Stomach (tissue), 4 donors: ENCODE measurements around the gene COL6A1.

Experiments used
- CTCF ChIP-seq, 7 experiments: fragments of 450-650 bp in 4 of 7; fragments of 200-600 bp in 3 of 7; sonication (generic) in 3 of 7; IDR thresholded peaks; one replicate each; pipeline ENCODE4 v1.5.1; 2016 to 2019; ENCODE audit warnings: antibody characterized with exemption in 7 of 7, control low read depth in 2 of 7, mild to moderate bottlenecking in 1 of 7
- EP300 ChIP-seq: sonication (generic); formaldehyde crosslinking; IDR thresholded peaks from one replicate; pipeline ENCODE4 v1.6.1; 2017; ENCODE audit warnings: antibody characterized with exemption
- POLR2A ChIP-seq, 4 donors: fragments of 450-650 bp; IDR thresholded peaks; one replicate each; pipeline ENCODE4 v1.6.1; 2016; ENCODE audit warnings: antibody characterized with exemption in 4 of 4, control low read depth in 2 of 4, mild to moderate bottlenecking in 1 of 4, moderate library complexity in 1 of 4
- POLR2AphosphoS5 ChIP-seq, 3 donors: sonication (generic); formaldehyde crosslinking; IDR thresholded peaks; one replicate each; pipeline ENCODE4 v1.6.1; 2016; ENCODE audit warnings: antibody characterized with exemption in 3 of 3

- TF ChIP-seq POLR2AphosphoS5 (IDR thresholded peaks at IDR 0.05) (no peak), CTCF (IDR thresholded peaks at IDR 0.05) (no peak), POLR2A (IDR thresholded peaks at IDR 0.05) (no peak), EP300 (no peak)
Observed at GRCh38 chr21:46031484-46031883, 49.9 kb downstream of the COL6A1 start.
